ENCODE data around the gene ABCG1. TPM values are rescaled to one million over a fixed set of nuclear protein-coding genes. Genes with fewer than 3 reads are reported as not detected.
"Not testable (repeated sequence)": the region's sequence is repeated elsewhere in the genome, so short reads cannot be mapped to it uniquely, and the experiment has no call there.

Gene ABCG1
- 4.2 TPM for total RNA-seq

DNA sequence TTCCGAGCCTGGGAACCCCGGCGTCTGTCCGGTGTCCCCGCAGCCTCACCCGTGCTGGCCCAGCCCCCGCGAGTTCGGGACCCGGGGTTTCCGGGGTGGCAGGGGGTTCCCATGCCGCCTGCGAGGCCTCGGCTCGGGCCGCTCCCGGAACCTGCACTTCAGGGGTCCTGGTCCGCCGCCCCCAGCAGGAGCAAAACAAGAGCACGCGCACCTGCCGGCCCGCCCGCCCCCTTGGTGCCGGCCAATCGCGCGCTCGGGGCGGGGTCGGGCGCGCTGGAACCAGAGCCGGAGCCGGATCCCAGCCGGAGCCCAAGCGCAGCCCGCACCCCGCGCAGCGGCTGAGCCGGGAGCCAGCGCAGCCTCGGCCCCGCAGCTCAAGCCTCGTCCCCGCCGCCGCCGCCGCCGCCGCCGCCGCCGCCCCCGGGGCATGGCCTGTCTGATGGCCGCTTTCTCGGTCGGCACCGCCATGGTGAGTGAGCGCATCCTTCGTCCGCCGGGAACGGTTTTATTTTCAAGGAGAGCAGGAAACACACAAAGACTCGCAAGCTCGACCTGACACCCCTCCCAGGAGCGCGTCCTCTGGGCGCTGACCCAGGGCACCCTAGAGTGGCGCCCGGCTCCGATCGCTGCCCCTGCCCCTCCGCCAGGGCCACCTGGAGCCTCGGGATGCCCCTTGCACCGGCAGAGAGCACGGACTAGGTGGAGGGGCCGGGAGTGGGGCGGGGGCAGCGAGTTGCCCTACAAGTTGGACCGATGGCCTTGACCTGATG is at the start of gene ABCG1:
Gene ABCG1 (plus strand): TSS at position 305 of the 770 bp plus-strand sequence. CDS start 123 bp downstream, at position 428.
- peak; percentile 56 for ATAC-seq

GRCh38 chr21:42169758-42170157 is 49.2 kb upstream of the ABCG1 start:
- peak; percentile 34 for ATAC-seq

- peak; percentile 92 for ATAC-seq
Observed at GRCh38 chr21:42171091-42172053, 47.6 kb upstream of the ABCG1 start.

DNA sequence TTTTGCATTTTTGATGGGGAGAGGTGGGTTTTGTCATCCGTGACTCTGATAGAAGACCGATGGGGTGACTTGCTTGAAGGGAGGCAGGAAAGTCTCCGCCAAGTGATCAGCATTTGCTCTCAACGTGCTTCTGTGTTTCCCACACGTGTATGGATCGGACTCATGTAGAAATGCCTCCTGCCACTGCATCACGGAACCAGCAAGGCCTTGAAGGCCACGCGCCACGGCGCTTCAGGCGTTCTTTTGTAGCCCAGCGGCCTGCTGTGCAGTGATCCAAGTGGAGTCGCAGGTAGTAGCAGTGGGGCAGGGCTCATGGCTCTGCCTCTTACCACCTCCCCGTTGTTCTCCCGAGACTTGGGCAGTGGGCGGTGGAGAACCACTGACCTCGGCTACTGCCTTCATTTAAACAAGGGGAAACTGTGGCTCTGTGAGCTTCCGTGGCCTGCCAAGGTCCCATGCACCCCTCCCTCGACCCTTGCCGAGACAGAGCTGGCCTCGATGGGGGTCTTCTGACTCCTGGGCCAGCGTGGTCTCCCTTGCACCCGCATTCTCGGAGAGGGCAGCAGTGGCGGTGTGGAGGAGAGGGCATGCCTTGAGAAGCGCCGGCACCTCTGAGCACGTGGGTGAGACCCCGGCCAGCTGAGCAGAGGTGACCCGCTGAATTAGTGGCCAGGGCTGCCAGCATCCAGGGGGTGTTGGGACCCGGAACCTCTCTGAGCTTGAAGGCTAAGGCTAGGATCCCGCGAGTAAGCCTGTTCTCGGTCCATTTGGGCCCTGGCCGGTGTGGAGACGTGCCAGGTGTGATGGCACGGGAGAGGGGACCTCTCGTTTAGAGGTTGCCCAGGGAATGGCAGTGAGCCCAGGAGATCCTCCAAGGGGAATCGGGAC is 46.1 kb upstream of the ABCG1 start:
- ATAC-seq = no peak

DNA sequence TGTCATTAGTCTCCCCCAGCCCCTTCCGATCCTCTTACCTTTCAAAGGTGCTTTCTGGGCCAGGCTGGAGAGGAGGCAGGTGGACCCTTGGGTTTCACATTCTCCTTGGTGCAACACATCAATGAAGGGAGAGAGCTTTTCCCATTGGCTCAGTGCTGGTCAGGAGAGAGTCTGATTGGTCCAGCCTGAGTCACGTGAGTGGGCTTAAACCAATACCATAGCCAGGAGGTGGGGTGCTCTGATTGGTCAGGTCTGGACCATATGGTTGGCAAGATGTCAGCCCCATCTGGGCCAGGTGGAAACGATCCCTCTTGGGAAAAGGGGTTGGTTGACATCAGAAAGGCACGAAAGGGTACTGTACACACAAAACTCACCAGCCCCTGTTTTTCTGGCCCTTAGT is 44.8 kb upstream of the ABCG1 start:
- ATAC-seq = no peak

GRCh38 chr21:42175110-42175710 is 43.7 kb upstream of the ABCG1 start:
- no peak for ATAC-seq

- ATAC-seq = no peak
Observed at GRCh38 chr21:42176859-42177258, 42.1 kb upstream of the ABCG1 start.

DNA sequence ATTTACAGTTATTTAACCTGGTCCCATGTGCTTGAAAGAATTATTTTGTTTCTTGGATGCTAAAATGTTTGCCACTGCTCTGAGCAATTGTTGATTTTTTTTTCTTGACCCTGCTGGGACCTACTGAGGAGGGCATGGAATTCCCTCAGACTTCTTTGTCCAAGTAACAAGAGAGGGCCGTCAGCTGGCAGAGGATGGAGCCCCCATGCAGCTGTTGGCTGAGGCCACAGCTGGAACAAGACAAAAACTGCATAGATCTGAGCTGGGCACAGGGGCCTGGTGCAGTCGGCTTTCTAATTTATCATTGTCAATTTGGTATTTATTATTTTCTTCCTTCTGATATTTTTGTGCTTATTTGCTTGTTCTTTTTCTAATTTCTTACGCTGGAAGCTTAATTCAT is 39.6 kb upstream of the ABCG1 start:
- ATAC-seq = no peak

GRCh38 chr21:42180001-42180400 is 38.9 kb upstream of the ABCG1 start:
- not testable (repeated sequence) for ATAC-seq

DNA sequence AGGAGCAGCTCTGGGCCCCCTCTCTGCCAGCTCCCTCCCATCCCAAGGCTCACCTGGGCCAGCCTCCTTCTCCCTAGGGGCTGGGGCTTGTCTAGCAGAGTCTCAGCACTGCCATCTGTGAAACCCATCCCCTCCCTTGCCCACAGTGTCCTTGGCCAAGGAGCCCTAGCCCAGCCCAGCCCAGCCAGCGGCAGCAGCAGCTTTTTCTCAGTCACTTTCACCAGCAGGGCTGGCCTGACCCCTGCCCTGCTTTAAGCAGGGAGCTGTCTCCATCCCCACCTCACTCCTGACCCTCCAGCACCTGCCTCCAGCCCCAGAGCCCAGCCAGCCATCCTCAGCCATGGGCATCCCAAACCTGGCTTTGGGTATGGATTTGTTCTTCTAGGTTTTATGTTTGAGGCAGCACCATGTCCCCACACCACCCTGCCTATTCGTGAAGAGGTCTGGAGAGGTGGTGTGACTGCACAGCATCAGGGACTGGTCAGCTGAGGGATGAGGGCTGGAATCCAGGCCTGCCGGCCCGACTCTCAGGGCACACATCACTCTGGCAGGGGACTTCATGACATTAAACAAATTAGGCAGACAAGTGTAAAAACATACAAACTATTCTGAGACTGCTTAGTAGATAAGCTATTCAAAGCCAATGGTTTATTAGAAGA is 36.1 kb upstream of the ABCG1 start:
- no peak for ATAC-seq

- peak; percentile 36 for ATAC-seq
Observed at GRCh38 chr21:42183374-42184266, 35.3 kb upstream of the ABCG1 start.

- no peak for ATAC-seq
Observed at GRCh38 chr21:42186591-42186990, 32.3 kb upstream of the ABCG1 start.

- peak; percentile 46 for ATAC-seq
Observed at GRCh38 chr21:42187976-42188653, 30.8 kb upstream of the ABCG1 start.

GRCh38 chr21:42188663-42189062 is 30.3 kb upstream of the ABCG1 start:
- no peak for ATAC-seq

DNA sequence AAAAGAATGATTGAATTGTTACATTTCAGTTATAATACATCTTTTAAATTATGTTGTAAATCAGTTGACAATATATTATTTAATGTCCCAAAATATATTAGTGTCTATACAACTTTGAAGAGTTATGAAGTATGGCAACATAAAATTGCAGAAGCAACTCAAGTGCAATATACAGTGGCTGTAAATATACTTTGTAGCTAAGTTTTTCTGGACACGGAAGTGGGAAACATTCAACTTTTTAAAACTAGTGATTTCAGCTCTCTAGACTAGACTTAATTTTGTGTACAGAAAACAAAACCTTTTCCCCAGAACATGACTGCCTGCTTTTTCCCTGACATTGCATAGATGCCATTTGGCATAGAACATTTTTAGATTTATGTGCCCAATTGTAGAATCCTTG is 29.5 kb upstream of the ABCG1 start:
- ATAC-seq = no peak

GRCh38 chr21:42189860-42190485 is 29.0 kb upstream of the ABCG1 start:
- ATAC-seq = no peak

DNA sequence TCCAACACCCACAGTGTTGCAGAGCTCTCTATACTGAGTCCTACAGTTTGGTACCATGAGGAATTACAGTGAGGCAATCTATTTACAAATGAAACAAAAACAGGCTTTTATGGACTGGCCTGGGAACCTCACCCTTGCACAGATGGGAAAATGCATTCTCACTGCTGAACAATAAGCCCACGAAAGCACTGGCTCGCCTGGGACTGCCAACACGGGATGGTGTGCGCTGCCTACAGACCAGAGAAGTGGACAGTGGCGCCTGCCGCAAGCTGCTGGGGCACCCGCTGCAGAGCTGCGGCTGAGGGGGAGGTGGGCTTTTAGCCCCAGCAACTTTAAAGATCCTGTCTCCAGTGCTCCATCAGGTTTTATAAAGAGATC is 28.5 kb upstream of the ABCG1 start:
- ATAC-seq = no peak

DNA sequence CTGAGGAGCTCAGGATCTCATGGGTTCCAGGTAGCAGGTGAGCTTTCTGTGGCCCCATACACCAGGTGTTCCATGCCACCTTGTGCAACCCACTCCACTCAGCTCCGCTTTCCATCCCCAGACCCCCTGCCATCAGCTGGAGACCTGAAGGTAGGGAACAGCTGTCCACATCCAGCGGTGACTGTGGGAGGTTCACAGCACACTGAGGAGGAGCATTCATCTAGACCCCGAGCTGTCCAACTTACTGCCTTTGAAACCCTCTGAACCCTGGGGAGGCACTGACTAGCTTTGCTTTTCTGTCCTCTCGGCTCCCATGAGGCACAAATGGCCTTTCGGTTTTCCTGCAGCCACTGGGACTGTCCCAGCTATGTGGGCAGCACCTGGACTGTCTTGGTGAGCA is 27.9 kb upstream of the ABCG1 start:
- no peak for ATAC-seq

All from esophagus mucosa (tissue), 1 donor.